Ovary (tissue), 3 donors: ENCODE data around the gene BST2.

ENCODE experiments used
- EP300 ChIP-seq: sonication (generic); formaldehyde crosslinking; IDR thresholded peaks from one replicate; pipeline ENCODE4 v1.6.1; 2017; ENCODE audit warnings: antibody characterized with exemption
- POLR2A ChIP-seq: fragments of 450-650 bp; IDR thresholded peaks from one replicate; pipeline ENCODE4 v1.6.1; 2017; ENCODE audit warnings: antibody characterized with exemption, mild to moderate bottlenecking, moderate library complexity
- TF ChIP-seq, protein P1 (sequence below), 3 donors: fragments of 450-650 bp in 2 of 3; fragments of 200-600 bp in 1 of 3; IDR thresholded peaks; one replicate each; pipeline versions ENCODE4 v1.5.1 to v1.8.0; 2016 to 2022; ENCODE audit warnings: antibody characterized with exemption in 3 of 3, mild to moderate bottlenecking in 1 of 3
- donor health status: DM: no; HTN: no; CAD: no.

DNA sequence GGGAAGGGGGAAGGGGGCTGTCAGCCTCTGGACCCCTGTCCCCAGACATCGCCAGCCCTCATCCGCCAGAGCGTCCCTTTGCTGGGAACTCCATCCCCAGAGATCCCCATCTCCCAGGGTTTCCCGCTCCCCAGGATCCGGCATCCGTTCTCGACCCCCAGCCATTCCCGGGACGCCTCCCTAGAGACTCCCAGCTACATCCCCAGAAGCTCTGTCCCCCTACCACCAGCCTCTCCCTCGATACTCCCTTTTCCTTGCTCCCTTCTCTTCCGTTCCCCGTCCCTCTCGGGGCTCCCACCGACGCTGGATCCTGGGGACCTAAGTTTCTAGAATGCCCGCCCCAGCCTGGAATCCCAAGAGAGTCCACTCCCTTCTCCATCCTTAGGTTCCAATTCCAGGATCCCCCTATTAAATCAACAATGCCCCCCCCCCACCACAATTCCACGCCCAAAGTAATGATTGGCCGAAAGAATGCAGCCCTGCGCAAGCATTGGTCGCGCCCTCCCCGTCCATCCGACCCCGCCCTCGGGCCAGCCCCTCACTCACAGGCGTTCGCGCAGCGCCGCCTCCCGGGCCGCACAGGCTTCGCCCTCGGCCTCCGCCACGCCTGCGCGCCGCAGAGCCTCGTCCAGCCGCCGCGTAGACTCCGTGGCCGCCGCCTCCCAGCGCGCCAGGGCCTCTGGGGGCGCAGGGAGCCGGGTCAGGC lies 14.6 kb downstream of the BST2 start:
- TF ChIP-seq, protein P1, sequence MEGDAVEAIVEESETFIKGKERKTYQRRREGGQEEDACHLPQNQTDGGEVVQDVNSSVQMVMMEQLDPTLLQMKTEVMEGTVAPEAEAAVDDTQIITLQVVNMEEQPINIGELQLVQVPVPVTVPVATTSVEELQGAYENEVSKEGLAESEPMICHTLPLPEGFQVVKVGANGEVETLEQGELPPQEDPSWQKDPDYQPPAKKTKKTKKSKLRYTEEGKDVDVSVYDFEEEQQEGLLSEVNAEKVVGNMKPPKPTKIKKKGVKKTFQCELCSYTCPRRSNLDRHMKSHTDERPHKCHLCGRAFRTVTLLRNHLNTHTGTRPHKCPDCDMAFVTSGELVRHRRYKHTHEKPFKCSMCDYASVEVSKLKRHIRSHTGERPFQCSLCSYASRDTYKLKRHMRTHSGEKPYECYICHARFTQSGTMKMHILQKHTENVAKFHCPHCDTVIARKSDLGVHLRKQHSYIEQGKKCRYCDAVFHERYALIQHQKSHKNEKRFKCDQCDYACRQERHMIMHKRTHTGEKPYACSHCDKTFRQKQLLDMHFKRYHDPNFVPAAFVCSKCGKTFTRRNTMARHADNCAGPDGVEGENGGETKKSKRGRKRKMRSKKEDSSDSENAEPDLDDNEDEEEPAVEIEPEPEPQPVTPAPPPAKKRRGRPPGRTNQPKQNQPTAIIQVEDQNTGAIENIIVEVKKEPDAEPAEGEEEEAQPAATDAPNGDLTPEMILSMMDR (IDR thresholded peaks at IDR 0.05), result peak; percentile 82 to 94 (median 87)
- TF ChIP-seq POLR2A (peak; percentile 16), EP300 (no peak)
